GM23338 (cell line): ENCODE measurements around the gene SMAD3. TPM values are rescaled to one million over a fixed set of nuclear protein-coding genes. Genes with fewer than 3 reads are reported as not detected.

ENCODE experiments used
- ATAC-seq: fragments of 200-7000 bp; cut with Tn5 transposase; 3 replicates; pipeline ENCODE4 v1.9.1; 2020
- DNase-seq: peaks from one replicate; pipeline ENCODE4 v3.0.0-alpha.2; 2015; ENCODE audit warnings: low spot score
- H2AFZ ChIP-seq: fragments of 200-600 bp; sonication (generic); 2 replicates; pipeline ENCODE4 v1.8.0; 2016; ENCODE audit warnings: antibody characterized with exemption, mild to moderate bottlenecking, moderate library complexity
- H3F3A ChIP-seq: fragments of 200-600 bp; sonication (generic); replicated peaks from 2 replicates; pipeline ENCODE4 v1.8.0; 2017; ENCODE audit warnings: antibody characterized with exemption, mixed run types, low read depth
- H3K27ac ChIP-seq: fragments of 200-600 bp; sonication (generic); 2 replicates; pipeline ENCODE4 v1.6.1; 2016; ENCODE audit warnings: low read depth
- H3K27me3 ChIP-seq: fragments of 200-600 bp; sonication (generic); 2 replicates; pipeline ENCODE4 v1.8.0; 2016; ENCODE audit warnings: mild to moderate bottlenecking, mixed run types, moderate library complexity; ENCODE audit not compliant: insufficient read depth
- H3K36me3 ChIP-seq: fragments of 200-600 bp; sonication (generic); 2 replicates; pipeline ENCODE4 v1.8.0; 2016; ENCODE audit warnings: mild to moderate bottlenecking; ENCODE audit not compliant: insufficient read depth
- H3K4me1 ChIP-seq: fragments of 200-600 bp; sonication (generic); 2 replicates; pipeline ENCODE4 v1.8.0; 2016; ENCODE audit warnings: mild to moderate bottlenecking, moderate library complexity; ENCODE audit not compliant: insufficient read depth
- H3K4me2 ChIP-seq: fragments of 200-600 bp; sonication (generic); 2 replicates; pipeline ENCODE4 v1.7.1; 2017; ENCODE audit warnings: mixed run types
- H3K4me3 ChIP-seq: fragments of 200-600 bp; sonication (generic); 2 replicates; pipeline ENCODE4 v1.6.1; 2016; ENCODE audit warnings: mixed run types
- H3K79me2 ChIP-seq: fragments of 200-600 bp; sonication (generic); replicated peaks from 2 replicates; pipeline ENCODE4 v1.8.0; 2017; ENCODE audit warnings: mild to moderate bottlenecking; ENCODE audit not compliant: insufficient read depth
- H3K9me2 ChIP-seq: fragments of 200-600 bp; sonication (generic); 2 replicates; pipeline ENCODE4 v1.8.0; 2017; ENCODE audit not compliant: insufficient read depth
- H4K20me1 ChIP-seq: fragments of 200-600 bp; sonication (generic); replicated peaks from 2 replicates; pipeline ENCODE4 v1.8.0; 2017; ENCODE audit warnings: mild to moderate bottlenecking; ENCODE audit not compliant: insufficient read depth
- H3K27ac Mint-ChIP-seq: 2 replicates; pipeline ENCODE4 v1.8.0; 2020; ENCODE audit warnings: inconsistent platforms, mild to moderate bottlenecking, moderate library complexity, mixed read lengths
- H3K27me3 Mint-ChIP-seq: 3 replicates; pipeline ENCODE4 v1.8.0; 2022; ENCODE audit warnings: low read depth, mild to moderate bottlenecking, moderate library complexity, mixed read lengths, inconsistent platforms; ENCODE audit not compliant: insufficient read depth, poor library complexity
- H3K36me3 Mint-ChIP-seq: 3 replicates; pipeline ENCODE4 v1.8.0; 2021; ENCODE audit warnings: low read depth, mild to moderate bottlenecking, inconsistent platforms, moderate library complexity, mixed read lengths
- H3K4me1 Mint-ChIP-seq: 3 replicates; pipeline ENCODE4 v1.8.0; 2020; ENCODE audit warnings: mild to moderate bottlenecking, inconsistent platforms, mixed read lengths
- H3K4me3 Mint-ChIP-seq: 3 replicates; pipeline ENCODE4 v1.8.0; 2021; ENCODE audit warnings: moderate library complexity, mild to moderate bottlenecking, inconsistent platforms, mixed read lengths
- H3K9me3 Mint-ChIP-seq: 3 replicates; pipeline ENCODE4 v1.8.0; 2020; ENCODE audit warnings: moderate library complexity, mild to moderate bottlenecking, inconsistent platforms, mixed read lengths
- CREB1 ChIP-seq: fragments of 250-450 bp; sonication (Bioruptor Pico); IDR thresholded peaks from 2 replicates; pipeline ENCODE4 v1.5.0; 2020; ENCODE audit warnings: low read depth, mild to moderate bottlenecking, moderate library complexity
- EZH2phosphoT487 ChIP-seq: fragments of 200-600 bp; sonication (generic); IDR thresholded peaks from one replicate; pipeline ENCODE4 v1.8.1; 2018; ENCODE audit warnings: antibody characterized with exemption; ENCODE audit not compliant: unreplicated experiment
- JUNB ChIP-seq: IDR thresholded peaks from one replicate; pipeline ENCODE4 v1.6.1; 2016; ENCODE audit warnings: antibody characterized with exemption; ENCODE audit not compliant: unreplicated experiment
- NANOG ChIP-seq: IDR thresholded peaks from 2 replicates; pipeline ENCODE4 v1.6.1; 2016; ENCODE audit warnings: antibody characterized with exemption, borderline replicate concordance
- REST ChIP-seq: IDR thresholded peaks from one replicate; pipeline ENCODE4 v1.6.1; 2018; ENCODE audit warnings: antibody characterized with exemption; ENCODE audit not compliant: unreplicated experiment
- ZNF331 ChIP-seq: fragments of 250-450 bp; sonication (Bioruptor Pico); IDR thresholded peaks from 2 replicates; pipeline ENCODE4 v1.5.0; 2020; ENCODE audit warnings: low read depth, mild to moderate bottlenecking, moderate library complexity
- ZNF462 ChIP-seq: fragments of 250-450 bp; sonication (Bioruptor Pico); IDR thresholded peaks from 2 replicates; pipeline ENCODE4 v1.5.0; 2020; ENCODE audit warnings: mild to moderate bottlenecking, moderate library complexity
- polyA plus RNA-seq: library from polyadenylated mRNA; unstranded; fragments of >200 nt; fragmentation: Nextera tagmentation; extraction: Ambion mirVana; gene quantifications from 2 replicates; pipeline ENCODE4 v1.2.1, GENCODE V29; 2016
- total RNA-seq: library from RNA; depleted of rRNA; stranded (reverse); fragments of >200 nt; shearing (Covaris generic); gene quantifications from 2 replicates; pipeline ENCODE4 v1.2.3, GENCODE V29; 2014

Gene SMAD3
- total and polyA plus RNA-seq, 2 experiments from 2014 or later: 4.9 to 11.6 TPM

GRCh38 chr15:67105065-67105951, 39.9 kb downstream of the SMAD3 start:
- H3K27ac ChIP-seq: no peak overlapping the region

GRCh38 chr15:67105991-67106763, 40.8 kb downstream of the SMAD3 start:
- peaks cover 12% of the 10 kb centered on the region; the same call in 2 of the 3 replicates for H3K9me3 Mint-ChIP-seq
- peaks cover 5% of the 10 kb centered on the region for H3K27me3 Mint-ChIP-seq
- peaks cover 10% of the 10 kb centered on the region; the same call in 2 of the 3 replicates for H3K36me3 Mint-ChIP-seq
- H3K27me3 ChIP-seq: no peaks in the 10 kb centered on the region
- no peak overlapping the region for H3K4me2 ChIP-seq
- ATAC-seq (no peak), DNase-seq (no peak)
- H3K27ac Mint-ChIP-seq: no peak overlapping the region
- peaks cover 8% of the 10 kb centered on the region; the same call in 1 of the 2 replicates for H3K4me1 ChIP-seq
- H3K79me2 ChIP-seq: peaks cover 27% of the 10 kb centered on the region
- H3K9me2 ChIP-seq: no peaks in the 10 kb centered on the region
- H3K4me1 Mint-ChIP-seq: peaks cover 24% of the 10 kb centered on the region
- H3K27ac ChIP-seq: no peak overlapping the region
- no peaks in the 10 kb centered on the region for H4K20me1 ChIP-seq
- H3K36me3 ChIP-seq: peaks cover 5% of the 10 kb centered on the region
- no peaks in the 10 kb centered on the region for H3F3A ChIP-seq
- no peak overlapping the region for H2AFZ ChIP-seq
- no peak overlapping the region for H3K4me3 Mint-ChIP-seq
- H3K4me3 ChIP-seq: no peak overlapping the region
- TF ChIP-seq ZNF462: no peak

More at GRCh38 chr15:67105065-67105951, 39.9 kb downstream of the SMAD3 start:
- no peak overlapping the region for H3K4me2 ChIP-seq
- peaks cover 24% of the 10 kb centered on the region for H3K4me1 Mint-ChIP-seq
- peaks cover 4% of the 10 kb centered on the region; the same call in 1 of the 3 replicates for H3K9me3 Mint-ChIP-seq
- H3K27me3 ChIP-seq: no peaks in the 10 kb centered on the region
- H3K79me2 ChIP-seq: peaks cover 20% of the 10 kb centered on the region
- H3K9me2 ChIP-seq: no peaks in the 10 kb centered on the region
- peaks cover 8% of the 10 kb centered on the region; the same call in 1 of the 2 replicates for H3K4me1 ChIP-seq
- H2AFZ ChIP-seq: no peak overlapping the region
- no peak overlapping the region for H3K4me3 Mint-ChIP-seq
- DNase-seq (no peak), ATAC-seq (peak; percentile 60)
- H4K20me1 ChIP-seq: no peaks in the 10 kb centered on the region
- H3K36me3 Mint-ChIP-seq: peaks cover 1% of the 10 kb centered on the region; the same call in 2 of the 3 replicates
- no peak overlapping the region for H3K27ac Mint-ChIP-seq
- H3K36me3 ChIP-seq: no peaks in the 10 kb centered on the region
- H3K27me3 Mint-ChIP-seq: peaks cover 5% of the 10 kb centered on the region
- H3F3A ChIP-seq: no peaks in the 10 kb centered on the region
- H3K4me3 ChIP-seq: no peak overlapping the region
- TF ChIP-seq NANOG: no peak
- TF ChIP-seq ZNF331 (CRISPR knock-in tag): no peak
- TF ChIP-seq REST: no peak
- no peak for TF ChIP-seq EZH2phosphoT487
- no peak for TF ChIP-seq CREB1
- no peak for TF ChIP-seq JUNB
